Measurements from ENCODE around the gene KIF21B.

Gene KIF21B

DNA sequence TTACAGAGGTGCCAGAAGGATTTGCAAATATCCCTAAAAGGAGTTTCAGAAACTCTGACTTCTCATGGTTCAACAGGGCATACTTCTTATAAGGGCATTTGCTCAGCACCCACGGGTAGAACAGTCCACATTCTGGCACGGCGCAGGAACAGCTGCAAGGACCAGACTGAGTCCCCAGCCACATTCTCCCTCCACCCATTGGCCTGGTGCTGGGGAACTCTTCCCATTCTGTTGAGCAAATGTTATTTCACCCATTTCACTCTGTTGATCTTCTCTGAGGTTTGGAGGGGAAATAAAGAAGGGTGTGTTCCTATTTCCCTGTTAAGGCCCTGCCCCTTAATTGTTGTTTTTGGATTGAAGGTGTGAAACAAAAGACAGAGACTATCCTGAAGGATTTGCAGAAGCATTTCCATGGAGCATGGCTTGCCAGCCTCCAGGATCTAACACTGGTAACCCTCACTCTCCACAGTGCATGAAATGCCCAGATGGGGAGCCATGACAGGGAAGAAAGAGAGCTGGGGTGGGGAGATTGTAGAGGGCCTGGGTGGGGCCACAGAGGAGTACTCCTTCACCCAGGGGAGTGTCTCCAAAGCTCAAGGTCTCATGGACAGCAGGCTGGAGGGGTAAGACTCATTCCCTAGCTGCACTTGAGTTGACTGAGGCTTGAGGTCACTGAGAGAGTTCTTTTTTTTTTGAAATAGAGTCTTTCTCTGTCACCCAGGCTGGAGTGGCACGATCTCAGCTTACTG lies 93.8 kb downstream of the KIF21B start:
- DNase-seq: no peak

DNA sequence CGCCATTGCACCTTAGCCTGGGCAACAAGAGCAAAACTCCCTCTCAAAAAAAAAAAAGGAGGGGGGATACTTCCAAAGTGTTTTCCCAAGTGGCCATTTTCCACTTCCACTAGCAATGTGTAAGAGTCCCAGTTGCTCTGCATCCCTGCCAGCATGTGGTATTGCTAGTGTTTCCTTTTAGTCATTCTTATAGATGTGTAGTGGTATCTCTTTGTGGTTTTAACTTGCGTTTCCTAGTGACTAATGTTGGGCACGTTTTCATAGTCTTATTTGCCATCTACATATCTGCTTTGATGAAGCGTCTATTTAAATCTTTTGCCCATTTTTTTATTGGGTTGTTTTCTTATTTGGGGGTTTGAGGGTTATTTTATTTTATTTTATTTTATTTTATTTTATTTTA lies 97.7 kb downstream of the KIF21B start:
- DNase-seq: no peak

DNA sequence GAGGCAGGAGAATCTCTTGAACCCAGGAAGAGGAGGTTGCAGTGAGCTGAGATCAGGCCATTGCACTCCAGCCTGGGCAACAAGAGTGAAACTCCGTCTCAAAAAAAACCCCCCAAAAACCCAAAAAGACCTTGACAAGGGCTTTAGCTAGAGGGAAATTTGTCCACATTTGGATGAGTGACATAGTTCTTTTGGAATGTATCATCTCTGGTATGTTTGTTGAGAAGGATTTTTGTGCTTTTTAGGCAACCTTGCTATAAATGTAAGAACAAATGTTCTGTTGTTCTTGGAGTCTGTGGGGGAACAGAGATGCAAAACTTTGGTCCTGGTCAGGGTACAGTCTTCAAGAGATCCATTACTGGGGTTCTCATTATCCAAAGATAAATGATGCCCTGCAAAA lies 99.9 kb downstream of the KIF21B start:
- DNase-seq: no peak

DNA sequence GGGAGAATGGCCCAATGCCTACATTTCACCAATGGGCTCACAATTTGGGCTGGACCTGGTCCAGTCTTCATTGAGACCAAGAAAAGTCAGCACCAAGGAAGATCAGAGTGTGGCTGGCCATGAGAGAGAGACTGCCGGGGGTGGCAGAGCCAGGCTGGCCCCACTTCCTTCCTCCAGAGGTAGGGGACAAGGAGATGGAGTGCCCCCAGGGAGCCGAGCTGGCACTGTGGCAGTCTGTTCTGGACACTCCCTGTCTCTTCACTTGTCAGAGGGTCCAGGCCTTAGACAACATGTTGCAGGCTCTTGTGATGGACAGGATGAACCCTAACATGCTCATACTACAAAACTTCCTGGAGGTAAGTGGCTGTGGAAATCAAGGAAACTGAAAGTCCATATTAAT lies 101.1 kb downstream of the KIF21B start:
- DNase-seq: no peak

DNA sequence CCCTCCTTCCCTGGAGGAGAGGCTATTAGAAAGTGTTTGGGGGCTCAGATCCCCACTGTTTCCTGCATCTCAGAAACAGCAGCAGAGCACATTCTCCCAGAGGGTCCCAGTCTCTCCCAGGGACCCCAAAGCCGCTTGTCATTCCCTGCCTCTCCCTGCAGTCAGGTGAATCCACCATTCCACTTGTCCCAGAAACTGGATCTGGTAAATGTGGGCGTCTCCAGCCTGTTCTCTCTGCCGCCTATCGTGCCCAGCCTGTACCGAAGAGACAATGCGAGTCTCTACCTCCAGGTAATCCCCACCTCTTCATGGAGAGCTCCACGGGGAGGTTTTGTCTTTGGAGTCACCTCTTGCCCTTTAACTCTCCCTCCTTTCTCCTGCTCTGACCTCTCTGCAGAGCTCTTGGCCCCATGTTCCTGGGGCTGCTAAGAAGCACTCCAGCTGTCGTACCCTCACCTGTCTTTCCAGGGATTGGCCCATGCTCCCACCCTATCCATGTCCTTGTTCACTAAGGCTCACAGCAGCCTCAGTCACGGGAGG lies 101.9 kb downstream of the KIF21B start:
- no peak for DNase-seq
